ENCODE data around the gene KCNV2.

KCNV2 gene

GRCh38 chr9:2755285-2755684 is 38.0 kb downstream of the KCNV2 start:
- Mint-ChIP-seq H3K27ac (no peak overlapping the region), H3K4me3 (no peak overlapping the region), H3K9me3 (peaks cover 17% of the 10 kb centered on the region), H3K27me3 (ENCODE audit: low read depth) (no peaks in the 10 kb centered on the region), H3K4me1 (peaks cover 13% of the 10 kb centered on the region), H3K36me3 (ENCODE audit: low read depth) (peaks cover 55% of the 10 kb centered on the region)
- TF ChIP-seq CTCF (IDR thresholded peaks at IDR 0.05; ENCODE audit: unreplicated experiment in 3 of 3) = no peak

- H3K36me3 Mint-ChIP-seq (ENCODE audit: low read depth) = peaks cover 38% of the 10 kb centered on the region
- no peak overlapping the region for H3K4me3 Mint-ChIP-seq
- H3K9me3 Mint-ChIP-seq = peaks cover 11% of the 10 kb centered on the region
- no peaks in the 10 kb centered on the region for H3K27me3 Mint-ChIP-seq (ENCODE audit: low read depth)
- no peak for TF ChIP-seq CTCF (IDR thresholded peaks at IDR 0.05; ENCODE audit: unreplicated experiment in 3 of 3)
- H3K4me1 Mint-ChIP-seq = peaks cover 33% of the 10 kb centered on the region
- peak overlapping the region in 2 of 3 experiments; percentile 87 to 93 for H3K27ac Mint-ChIP-seq
Observed at GRCh38 chr9:2758162-2758897, 41.0 kb downstream of the KCNV2 start.

GRCh38 chr9:2758898-2759510 is 41.7 kb downstream of the KCNV2 start:
- no peak for TF ChIP-seq CTCF (IDR thresholded peaks at IDR 0.05; ENCODE audit: unreplicated experiment in 3 of 3)
- H3K4me3 Mint-ChIP-seq = no peak overlapping the region
- no peaks in the 10 kb centered on the region for H3K27me3 Mint-ChIP-seq (ENCODE audit: low read depth)

GRCh38 chr9:2761424-2761823 is 44.1 kb downstream of the KCNV2 start:
- no peak overlapping the region for H3K4me3 Mint-ChIP-seq
- peak overlapping the region in 2 of 3 experiments; percentile 21 to 87 for H3K27ac Mint-ChIP-seq
- H3K27me3 Mint-ChIP-seq (ENCODE audit: low read depth) = no peaks in the 10 kb centered on the region
- peaks cover 40% of the 10 kb centered on the region for H3K4me1 Mint-ChIP-seq
- TF ChIP-seq CTCF (IDR thresholded peaks at IDR 0.05; ENCODE audit: unreplicated experiment in 3 of 3) = no peak
- H3K9me3 Mint-ChIP-seq = no peaks in the 10 kb centered on the region
- H3K36me3 Mint-ChIP-seq (ENCODE audit: low read depth) = peaks cover 17% of the 10 kb centered on the region

More at GRCh38 chr9:2758898-2759510, 41.7 kb downstream of the KCNV2 start:
- H3K4me1 Mint-ChIP-seq = peaks cover 35% of the 10 kb centered on the region
- peaks cover 32% of the 10 kb centered on the region for H3K36me3 Mint-ChIP-seq (ENCODE audit: low read depth)
- H3K9me3 Mint-ChIP-seq = peaks cover 5% of the 10 kb centered on the region
- peak overlapping the region in 2 of 3 experiments; percentile 87 to 93 for H3K27ac Mint-ChIP-seq

GRCh38 chr9:2764353-2764752 is 47.0 kb downstream of the KCNV2 start:
- Mint-ChIP-seq H3K4me1 (peaks cover 39% of the 10 kb centered on the region), H3K36me3 (ENCODE audit: low read depth) (peaks cover 18% of the 10 kb centered on the region), H3K4me3 (no peak overlapping the region), H3K9me3 (no peaks in the 10 kb centered on the region), H3K27me3 (ENCODE audit: low read depth) (no peaks in the 10 kb centered on the region), H3K27ac (no peak overlapping the region)
- no peak for TF ChIP-seq CTCF (IDR thresholded peaks at IDR 0.05; ENCODE audit: unreplicated experiment in 3 of 3)
